Smooth muscle cell (in vitro differentiated cells): ENCODE data around the gene AMDHD2. TPM values are rescaled to one million over a fixed set of nuclear protein-coding genes. Genes with fewer than 3 reads are reported as not detected.

Source experiments
- DNase-seq: peaks from one replicate; lab custom pipeline; 2025; ENCODE audit not compliant: unreplicated experiment; lab: John Stamatoyannopoulos, UW
- H2AFZ ChIP-seq: fragments of 200-600 bp; sonication (generic); 2 replicates; pipeline ENCODE4 v1.6.0; 2016; ENCODE audit warnings: antibody characterized with exemption, low read depth, mild to moderate bottlenecking
- H3F3A ChIP-seq: fragments of 200-600 bp; sonication (generic); 2 replicates; pipeline ENCODE4 v1.6.0; 2017; ENCODE audit warnings: antibody characterized with exemption, low read depth
- H3K27ac ChIP-seq: fragments of 200-600 bp; sonication (generic); 2 replicates; pipeline ENCODE4 v1.5.1; 2016; ENCODE audit warnings: low read depth, mild to moderate bottlenecking
- H3K27me3 ChIP-seq: fragments of 200-600 bp; sonication (generic); 2 replicates; pipeline ENCODE4 v1.6.1; 2016; ENCODE audit warnings: low read depth, mild to moderate bottlenecking
- H3K36me3 ChIP-seq: fragments of 200-600 bp; sonication (generic); 2 replicates; pipeline ENCODE4 v1.5.1; 2016; ENCODE audit warnings: low read depth
- H3K4me1 ChIP-seq: fragments of 200-600 bp; sonication (generic); 2 replicates; pipeline ENCODE4 v1.5.1; 2016; ENCODE audit warnings: low read depth
- H3K4me2 ChIP-seq: fragments of 200-600 bp; sonication (generic); 2 replicates; pipeline ENCODE4 v1.6.0; 2016; ENCODE audit warnings: mild to moderate bottlenecking
- H3K4me3 ChIP-seq: fragments of 200-600 bp; sonication (generic); 2 replicates; pipeline ENCODE4 v1.5.1; 2016; ENCODE audit warnings: mild to moderate bottlenecking
- H3K79me2 ChIP-seq: fragments of 200-600 bp; sonication (generic); 2 replicates; pipeline ENCODE4 v1.6.0; 2016; ENCODE audit warnings: low read depth, mild to moderate bottlenecking
- H3K9ac ChIP-seq: fragments of 200-600 bp; sonication (generic); 2 replicates; pipeline ENCODE4 v1.6.0; 2016; ENCODE audit warnings: low read depth
- H3K9me3 ChIP-seq: fragments of 200-600 bp; sonication (generic); replicated peaks from 2 replicates; pipeline ENCODE4 v1.5.1; 2016; ENCODE audit warnings: low read depth
- H4K20me1 ChIP-seq: fragments of 200-600 bp; sonication (generic); 2 replicates; pipeline ENCODE4 v1.6.0; 2016; ENCODE audit warnings: low read depth
- CTCF ChIP-seq: fragments of 200-600 bp; sonication (generic); IDR thresholded peaks from 2 replicates; pipeline ENCODE4 v1.5.1; 2017; ENCODE audit warnings: borderline replicate concordance, mild to moderate bottlenecking, antibody characterized with exemption; ENCODE audit not compliant: insufficient read depth, poor library complexity, severe bottlenecking
- WGBS: methylation state at CpG from one replicate; pipeline ENCODE4 v1.1.7; 2016; ENCODE audit warnings: low lambda C conversion rate; 5-methylcytosine and 5-hydroxymethylcytosine counted together
- polyA plus RNA-seq: library from polyadenylated mRNA; unstranded; fragments of >200 nt; fragmentation: Nextera tagmentation; extraction: Ambion mirVana; gene quantifications from 2 replicates; pipeline ENCODE4 v1.2.1, GENCODE V29; 2016
- total RNA-seq: library from RNA; depleted of rRNA; stranded (reverse); fragments of >200 nt; gene quantifications from 2 replicates; pipeline ENCODE4 v1.2.3, GENCODE V29; 2014

Gene AMDHD2
- total and polyA plus RNA-seq, 2 experiments from 2014 or later, result 12.0 to 14.2 TPM

GRCh38 chr16:2489581-2489980, 30.6 kb upstream of the AMDHD2 start:
- H3K9ac ChIP-seq, result no peak overlapping the region
- H3K36me3 ChIP-seq, result no peaks in the 10 kb centered on the region
- H3K79me2 ChIP-seq, result no peaks in the 10 kb centered on the region
- H3K9me3 ChIP-seq, result no peaks in the 10 kb centered on the region
- H4K20me1 ChIP-seq, result peaks cover 41% of the 10 kb centered on the region
- no peak overlapping the region for H3K4me3 ChIP-seq
- DNase-seq, result no peak
- WGBS, result 95% methylated on average over 16 of the region's 16 CpGs
- no peaks in the 10 kb centered on the region for H3F3A ChIP-seq
- H3K4me1 ChIP-seq, result no peaks in the 10 kb centered on the region
- no peak overlapping the region for H2AFZ ChIP-seq
- H3K27me3 ChIP-seq, result no peaks in the 10 kb centered on the region
- no peak for TF ChIP-seq CTCF
- H3K4me2 ChIP-seq, result no peak overlapping the region
- no peak overlapping the region for H3K27ac ChIP-seq

- no peaks in the 10 kb centered on the region for H3F3A ChIP-seq
- no peaks in the 10 kb centered on the region for H3K36me3 ChIP-seq
- no peak overlapping the region for H3K4me2 ChIP-seq
- no peak overlapping the region for H3K4me3 ChIP-seq
- H2AFZ ChIP-seq, result no peak overlapping the region
- H4K20me1 ChIP-seq, result peaks cover 39% of the 10 kb centered on the region
- 95% methylated on average over 23 of the region's 23 CpGs for WGBS
- H3K27ac ChIP-seq, result no peak overlapping the region
- no peak overlapping the region for H3K9ac ChIP-seq
- no peaks in the 10 kb centered on the region for H3K27me3 ChIP-seq
- no peak for TF ChIP-seq CTCF
- H3K79me2 ChIP-seq, result no peaks in the 10 kb centered on the region
- DNase-seq, result no peak
- H3K4me1 ChIP-seq, result no peaks in the 10 kb centered on the region
- H3K9me3 ChIP-seq, result no peaks in the 10 kb centered on the region
Observed at GRCh38 chr16:2490190-2491105, 29.7 kb upstream of the AMDHD2 start.

- Histone ChIP-seq H3K27me3 (no peaks in the 10 kb centered on the region), H3K4me2 (no peak overlapping the region), H3K4me3 (no peak overlapping the region), H3K79me2 (no peaks in the 10 kb centered on the region), H3K9ac (no peak overlapping the region), H3F3A (no peaks in the 10 kb centered on the region), H3K9me3 (no peaks in the 10 kb centered on the region), H4K20me1 (peaks cover 21% of the 10 kb centered on the region), H3K4me1 (no peaks in the 10 kb centered on the region), H3K36me3 (no peaks in the 10 kb centered on the region), H2AFZ (no peak overlapping the region), H3K27ac (no peak overlapping the region)
- WGBS, result 97% methylated on average over 13 of the region's 13 CpGs
- DNase-seq, result no peak
- no peak for TF ChIP-seq CTCF
Observed at GRCh38 chr16:2492292-2492691, 27.9 kb upstream of the AMDHD2 start.
